Measurements from ENCODE around the gene CORO2B. TPM values are rescaled to one million over a fixed set of nuclear protein-coding genes. Genes with fewer than 3 reads are reported as not detected.

Gene CORO2B
- total and polyA plus RNA-seq, 9 of the 15 experiments (the other 6 are each of a cell fraction or from before 2014, with no cell fraction given): not detected

- Histone ChIP-seq H3K4me2 (ENCODE audit: insufficient read depth, low read length) (no peak overlapping the region), H3K4me1 (replicated peaks in 1 of 2; ENCODE audit: control insufficient read depth in 2 of 2, insufficient read depth in 2 of 2, low read length in 2 of 2) (no peaks in the 10 kb centered on the region; a peak in 1 of 5 replicates), H3K9ac (ENCODE audit: insufficient read depth in 1 of 2, low read depth in 2 of 2, low read length in 2 of 2) (no peak overlapping the region), H3K9me1 (ENCODE audit: control insufficient read depth, insufficient read depth, low read length) (no peaks in the 10 kb centered on the region), H2AFZ (ENCODE audit: low read depth, low read length) (no peak overlapping the region), H3K79me2 (ENCODE audit: control insufficient read depth, insufficient read depth, low read length) (no peaks in the 10 kb centered on the region), H3K36me3 (ENCODE audit: control insufficient read depth, insufficient read depth, low read length) (no peaks in the 10 kb centered on the region), H3K4me3 (no peak overlapping the region), H3K27ac (ENCODE audit: extremely low read depth, low read depth, low read length) (no peak overlapping the region), H3K9me3 (replicated peaks; ENCODE audit: control insufficient read depth, insufficient read depth, low read depth, low read length) (no peaks in the 10 kb centered on the region), H3K27me3 (ENCODE audit: control insufficient read depth in 2 of 2, insufficient read depth in 2 of 2, low read length in 2 of 2) (peaks cover 3 to 49% of the 10 kb centered on the region in 2 experiments; a peak in 3 of 5 replicates), H4K20me1 (replicated peaks; ENCODE audit: control insufficient read depth, insufficient read depth, low read length) (peaks cover 2% of the 10 kb centered on the region; the same call in 1 of the 2 replicates)
- ATAC-seq (no peak), DNase-seq (ENCODE audit: extremely low read depth in 1 of 4, low spot score in 3 of 4) (no peak), FAIRE-seq (no peak)
- ChIA-PET CTCF (ENCODE audit: low intra/inter-chr PET ratio) (no interaction called here), POLR2A (no interaction called here)
- TF ChIP-seq SMAD1 (IDR thresholded peaks at IDR 0.05; ENCODE audit: low read depth, low read length, partially characterized antibody) (no peak), NBN (IDR thresholded peaks at IDR 0.05; ENCODE audit: low read depth) (no peak), ZBTB11 (CRISPR knock-in tag; IDR thresholded peaks at IDR 0.05) (no peak), POLR2G (IDR thresholded peaks at IDR 0.05; ENCODE audit: low read depth, low read length) (no peak), MAFF (IDR thresholded peaks at IDR 0.05; ENCODE audit: low read length) (no peak), POLR2AphosphoS2 (IDR thresholded peaks at IDR 0.05; ENCODE audit: low read length) (no peak), ZNF134 (CRISPR knock-in tag; conservative IDR thresholded peaks at IDR 0.05) (no peak), KLF16 (IDR thresholded peaks at IDR 0.05) (no peak), MIER1 (IDR thresholded peaks at IDR 0.05; ENCODE audit: low read depth) (no peak), ZNF384 (IDR thresholded peaks at IDR 0.05; ENCODE audit: low read depth, low read length) (no peak), E2F6 (IDR thresholded peaks at IDR 0.05; ENCODE audit: borderline replicate concordance in 1 of 2, extremely low read depth in 1 of 2, insufficient read depth in 1 of 2, insufficient read length in 1 of 2, low read depth in 1 of 2, low read length in 1 of 2, poor library complexity in 1 of 2, severe bottlenecking in 1 of 2) (no peak), ZNF253 (CRISPR knock-in tag; conservative IDR thresholded peaks at IDR 0.05) (no peak), JUND (IDR thresholded peaks at IDR 0.05; ENCODE audit: borderline replicate concordance, low read depth, low read length) (no peak), JUND (tag; IDR thresholded peaks at IDR 0.05; ENCODE audit: borderline replicate concordance, low read depth, low read length) (no peak)
- BruUV-seq (replicated peaks): no TSS peak
- in situ Hi-C loops (cut with MboI): no loop called here
- intact Hi-C loops (cut with micrococcal nuclease): no loop called here
- 0% methylated on average over 8 of the region's 9 CpGs for WGBS (ENCODE audit: insufficient coverage, low coverage, missing lambda C conversion rate)
Measured at GRCh38 chr15:68695061-68695595, 116.3 kb downstream of the CORO2B start.

Measured in K562 (cell line).